ENCODE results near the gene RTN1.

GRCh38 chr14:59711080-59711479 is 159.5 kb downstream of the RTN1 start:
- TF ChIP-seq, protein P1, sequence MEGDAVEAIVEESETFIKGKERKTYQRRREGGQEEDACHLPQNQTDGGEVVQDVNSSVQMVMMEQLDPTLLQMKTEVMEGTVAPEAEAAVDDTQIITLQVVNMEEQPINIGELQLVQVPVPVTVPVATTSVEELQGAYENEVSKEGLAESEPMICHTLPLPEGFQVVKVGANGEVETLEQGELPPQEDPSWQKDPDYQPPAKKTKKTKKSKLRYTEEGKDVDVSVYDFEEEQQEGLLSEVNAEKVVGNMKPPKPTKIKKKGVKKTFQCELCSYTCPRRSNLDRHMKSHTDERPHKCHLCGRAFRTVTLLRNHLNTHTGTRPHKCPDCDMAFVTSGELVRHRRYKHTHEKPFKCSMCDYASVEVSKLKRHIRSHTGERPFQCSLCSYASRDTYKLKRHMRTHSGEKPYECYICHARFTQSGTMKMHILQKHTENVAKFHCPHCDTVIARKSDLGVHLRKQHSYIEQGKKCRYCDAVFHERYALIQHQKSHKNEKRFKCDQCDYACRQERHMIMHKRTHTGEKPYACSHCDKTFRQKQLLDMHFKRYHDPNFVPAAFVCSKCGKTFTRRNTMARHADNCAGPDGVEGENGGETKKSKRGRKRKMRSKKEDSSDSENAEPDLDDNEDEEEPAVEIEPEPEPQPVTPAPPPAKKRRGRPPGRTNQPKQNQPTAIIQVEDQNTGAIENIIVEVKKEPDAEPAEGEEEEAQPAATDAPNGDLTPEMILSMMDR (IDR thresholded peaks at IDR 0.05; ENCODE audit: low read length) = no peak
- TF ChIP-seq EZH2 (IDR thresholded peaks at IDR 0.05; ENCODE audit: borderline replicate concordance, low read length) = no peak

All from OCI-LY1 (cell line).